H1 (cell line): ENCODE results near the gene MED10. TPM values are rescaled to one million over a fixed set of nuclear protein-coding genes. Genes with fewer than 3 reads are reported as not detected.

Source experiments
- CHD7 ChIP-seq: fragments of 300-600 bp; sonication (generic); IDR thresholded peaks from 2 replicates; pipeline ENCODE4 v1.7.1; 2012; ENCODE audit warnings: low read length, moderate library complexity, mild to moderate bottlenecking, inconsistent platforms; ENCODE audit not compliant: insufficient replicate concordance
- FOSL1 ChIP-seq: IDR thresholded peaks from 2 replicates; pipeline ENCODE4 v1.6.1; 2011; ENCODE audit warnings: mild to moderate bottlenecking, low read depth, low read length, moderate library complexity; ENCODE audit not compliant: insufficient read depth
- NRF1 ChIP-seq: IDR thresholded peaks from 2 replicates; pipeline ENCODE4 v1.6.1; 2011; ENCODE audit warnings: mild to moderate bottlenecking, low read depth, low read length, improper control_type of control experiment
- TBP ChIP-seq: IDR thresholded peaks from 2 replicates; pipeline ENCODE4 v1.6.1; 2011; ENCODE audit warnings: low read depth, low read length, improper control_type of control experiment
- YY1 ChIP-seq: IDR thresholded peaks from 2 replicates; pipeline ENCODE4 v1.6.1; 2011; ENCODE audit warnings: low read depth, mild to moderate bottlenecking, low read length
- polyA plus RNA-seq, 7 experiments: library from polyadenylated mRNA; depleted of rRNA in 3 of 7; stranded (reverse) in 5 of 7; unstranded in 2 of 7; fragments of >200 nt in 5 of 7; fragments of 200-250 nt in 2 of 7; gene quantifications; 1 replicate in 5 of 7; 2 replicates in 1 of 7; 4 replicates in 1 of 7; pipeline versions ENCODE4 v1.2.1 to v1.2.3, GENCODE V29; 2011 to 2013; ENCODE audit warnings: missing spikeins in 2 of 7, mixed read lengths in 2 of 7
- total RNA-seq: library from RNA; stranded (reverse); fragmentation: NEBNext Ultra II Directional; extraction: Animal tissue kit (Norgen Biotek cat#: 25700); gene quantifications from 2 replicates; pipeline ENCODE4 v1.2.1, GENCODE V29; 2021
- TF ChIP-seq, protein P1 (sequence below), 3 experiments: IDR thresholded peaks; 1 replicate in 2 of 3; 2 replicates in 1 of 3; pipeline versions ENCODE4 v1.5.1 to v1.6.1; 2011; ENCODE audit warnings: low read length in 3 of 3, mild to moderate bottlenecking in 3 of 3, inconsistent platforms in 2 of 3, low read depth in 1 of 3, moderate library complexity in 1 of 3; ENCODE audit not compliant: insufficient read depth in 1 of 3; ENCODE audit errors: control extremely low read depth in 1 of 3

MED10 gene
- total and polyA plus RNA-seq, 2 of the 8 experiments (the other 6 are each of a cell fraction or from before 2014, with no cell fraction given), result 20.1 to 23.2 TPM

DNA sequence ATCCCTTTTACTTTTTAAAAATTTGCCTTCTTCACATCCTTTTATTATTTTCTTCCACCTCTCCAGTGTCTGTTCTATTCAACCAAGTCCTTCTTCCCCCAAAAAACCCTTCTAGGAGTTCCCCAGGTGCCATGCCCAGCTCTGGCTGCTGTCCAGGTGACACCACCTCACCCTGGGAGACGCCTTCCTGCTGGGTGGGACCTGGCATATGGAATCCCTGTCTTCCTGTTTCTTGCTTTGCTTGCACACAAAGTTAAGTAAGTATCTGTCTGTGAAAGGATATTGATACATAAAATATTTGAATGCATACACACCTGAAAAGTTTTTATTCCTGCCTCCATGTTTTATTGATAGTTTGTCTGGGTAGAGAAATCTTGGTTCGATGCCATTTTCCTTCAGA is 23.1 kb upstream of the MED10 start (continued):
- no peak for TF ChIP-seq CHD7
- no peak for TF ChIP-seq NRF1
- TF ChIP-seq, protein P1, sequence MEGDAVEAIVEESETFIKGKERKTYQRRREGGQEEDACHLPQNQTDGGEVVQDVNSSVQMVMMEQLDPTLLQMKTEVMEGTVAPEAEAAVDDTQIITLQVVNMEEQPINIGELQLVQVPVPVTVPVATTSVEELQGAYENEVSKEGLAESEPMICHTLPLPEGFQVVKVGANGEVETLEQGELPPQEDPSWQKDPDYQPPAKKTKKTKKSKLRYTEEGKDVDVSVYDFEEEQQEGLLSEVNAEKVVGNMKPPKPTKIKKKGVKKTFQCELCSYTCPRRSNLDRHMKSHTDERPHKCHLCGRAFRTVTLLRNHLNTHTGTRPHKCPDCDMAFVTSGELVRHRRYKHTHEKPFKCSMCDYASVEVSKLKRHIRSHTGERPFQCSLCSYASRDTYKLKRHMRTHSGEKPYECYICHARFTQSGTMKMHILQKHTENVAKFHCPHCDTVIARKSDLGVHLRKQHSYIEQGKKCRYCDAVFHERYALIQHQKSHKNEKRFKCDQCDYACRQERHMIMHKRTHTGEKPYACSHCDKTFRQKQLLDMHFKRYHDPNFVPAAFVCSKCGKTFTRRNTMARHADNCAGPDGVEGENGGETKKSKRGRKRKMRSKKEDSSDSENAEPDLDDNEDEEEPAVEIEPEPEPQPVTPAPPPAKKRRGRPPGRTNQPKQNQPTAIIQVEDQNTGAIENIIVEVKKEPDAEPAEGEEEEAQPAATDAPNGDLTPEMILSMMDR (IDR thresholded peaks at IDR 0.05; ENCODE audit: control extremely low read depth in 1 of 3, insufficient read depth in 1 of 3, low read depth in 1 of 3, low read length in 3 of 3), result no peak
- TF ChIP-seq TBP, result no peak
- no peak for TF ChIP-seq YY1
- TF ChIP-seq FOSL1, result no peak
- TF ChIP-seq, all 59 proteins: peak for 0
